T-cell (primary cell): ENCODE measurements around the gene SLC6A19. TPM values are rescaled to one million over a fixed set of nuclear protein-coding genes. Genes with fewer than 3 reads are reported as not detected.

Source experiments
- ATAC-seq, 4 experiments: fragments of 200-7000 bp in 3 of 4; fragments of 150-1000 bp in 1 of 4; cut with Tn5 transposase; replicated peaks in 1 of 4; 1 replicate in 3 of 4; 2 replicates in 1 of 4; pipeline ENCODE4 v1.10.0; 2021; ENCODE audit warnings: moderate library complexity in 3 of 4, mild to moderate bottlenecking in 2 of 4, moderate number of reproducible peaks in 1 of 4
- CTCF ChIA-PET, 2 donors: fragments of 300-600 bp; sonication (Branson Sonifier 250); formaldehyde crosslinking; loops; one replicate each; lab custom pipeline; 2022; ENCODE audit warnings: antibody characterized with exemption in 2 of 2; lab: Charles Lee
- POLR2A ChIA-PET, 2 donors: fragments of 300-600 bp; sonication (Branson Sonifier 250); formaldehyde crosslinking; loops; one replicate each; lab custom pipeline; 2022; ENCODE audit warnings: antibody characterized with exemption in 2 of 2; lab: Charles Lee
- DNase-seq, 35 experiments: peaks; one replicate each; pipeline versions ENCODE4 v3.0.0 to v3.0.0-alpha.2; 2013 to 2023
- H3K27ac ChIP-seq: one replicate; pipeline ENCODE4 v1.5.1; 2013; ENCODE audit warnings: low read length
- H3K27me3 ChIP-seq, 2 experiments: replicated peaks in 1 of 2; 1 replicate in 1 of 2; 2 replicates in 1 of 2; pipeline versions ENCODE4 v1.6.1 to v1.7.0; 2013; ENCODE audit warnings: low read length in 1 of 2, mixed read lengths in 1 of 2; ENCODE audit not compliant: control insufficient read depth in 2 of 2, insufficient read depth in 2 of 2; ENCODE audit errors: extremely low read depth in 1 of 2
- H3K36me3 ChIP-seq, 2 donors: 1 replicate in 1 of 2; 2 replicates in 1 of 2; pipeline versions ENCODE4 v1.6.1 to v1.7.0; 2013; ENCODE audit warnings: low read length in 1 of 2; ENCODE audit not compliant: control insufficient read depth in 2 of 2, insufficient read depth in 1 of 2; ENCODE audit errors: extremely low read depth in 1 of 2
- H3K4me1 ChIP-seq, 2 experiments: 1 replicate in 1 of 2; 2 replicates in 1 of 2; pipeline versions ENCODE4 v1.6.1 to v1.7.0; 2013; ENCODE audit warnings: low read length in 2 of 2, mixed read lengths in 1 of 2; ENCODE audit not compliant: insufficient read depth in 2 of 2, control insufficient read depth in 1 of 2; ENCODE audit errors: extremely low read depth in 1 of 2
- H3K4me3 ChIP-seq, 2 donors: 1 replicate in 1 of 2; 2 replicates in 1 of 2; pipeline versions ENCODE4 v1.5.1 to v1.7.0; 2013; ENCODE audit warnings: mild to moderate bottlenecking in 2 of 2, low read length in 1 of 2, moderate library complexity in 1 of 2; ENCODE audit not compliant: control insufficient read depth in 1 of 2; ENCODE audit errors: extremely low read depth in 1 of 2
- H3K9me3 ChIP-seq: 2 replicates; pipeline ENCODE4 v1.7.0; 2013
- H3K27ac Mint-ChIP-seq, 2 donors: one replicate each; pipeline ENCODE4 v1.8.0; 2020 to 2021; ENCODE audit warnings: mild to moderate bottlenecking in 2 of 2, mixed read lengths in 2 of 2
- H3K27me3 Mint-ChIP-seq, 2 donors: one replicate each; pipeline ENCODE4 v1.8.0; 2021 to 2022; ENCODE audit warnings: mixed read lengths in 2 of 2
- H3K36me3 Mint-ChIP-seq: one replicate; pipeline ENCODE4 v1.8.0; 2021; ENCODE audit warnings: mixed read lengths
- H3K4me1 Mint-ChIP-seq, 3 donors: one replicate each; pipeline ENCODE4 v1.8.0; 2020 to 2022; ENCODE audit warnings: mixed read lengths in 3 of 3, mild to moderate bottlenecking in 1 of 3
- H3K4me3 Mint-ChIP-seq, 3 donors: one replicate each; pipeline ENCODE4 v1.8.0; 2020 to 2022; ENCODE audit warnings: mild to moderate bottlenecking in 3 of 3, mixed read lengths in 3 of 3, moderate library complexity in 3 of 3
- H3K9me3 Mint-ChIP-seq, 3 donors: one replicate each; pipeline ENCODE4 v1.8.0; 2020 to 2022; ENCODE audit warnings: mixed read lengths in 3 of 3
- WGBS: methylation state at CpG from one replicate; pipeline ENCODE4 v1.1.5; 2013; ENCODE audit warnings: missing lambda C conversion rate; ENCODE audit not compliant: insufficient coverage; 5-methylcytosine and 5-hydroxymethylcytosine counted together
- total RNA-seq, 35 experiments: library from RNA in 6 of 35; stranded (reverse) in 6 of 35; fragments of 120-200 nt in 1 of 35; gene quantifications; one replicate each; pipeline versions ENCODE4 v1.2.1 to v1.2.4 and lab custom pipeline; 2013 to 2026

SLC6A19 gene
- total RNA-seq, 5 donors from 2014 or later (not counting 1 experiment from before 2014, with no cell fraction given): 0.06 TPM; not detected in 4

GRCh38 chr5:1181451-1182359, 19.7 kb upstream of the SLC6A19 start:
- 85% methylated on average over 17 of the region's 27 CpGs for WGBS
- POLR2A ChIA-PET: no interaction called here

GRCh38 chr5:1182360-1182632, 19.1 kb upstream of the SLC6A19 start:
- 86% methylated on average over 5 of the region's 7 CpGs for WGBS
- POLR2A ChIA-PET: no interaction called here
- no peak for ATAC-seq

More at GRCh38 chr5:1181451-1182359, 19.7 kb upstream of the SLC6A19 start:
- no peaks in the 10 kb centered on the region for H3K9me3 Mint-ChIP-seq
- H3K4me3 Mint-ChIP-seq: no peak overlapping the region
- Histone ChIP-seq H3K27me3 (peaks cover 0 to 30% of the 10 kb centered on the region in 2 experiments), H3K27ac (no peak overlapping the region), H3K36me3 (no peaks in the 10 kb centered on the region), H3K4me3 (no peak overlapping the region), H3K9me3 (no peaks in the 10 kb centered on the region), H3K4me1 (no peaks in the 10 kb centered on the region)
- peaks cover 0 to 5% of the 10 kb centered on the region in 2 donors for H3K27me3 Mint-ChIP-seq
- no peaks in the 10 kb centered on the region for H3K4me1 Mint-ChIP-seq
- ATAC-seq: no peak
- CTCF ChIA-PET: no interaction called here
- H3K36me3 Mint-ChIP-seq: no peaks in the 10 kb centered on the region
- H3K27ac Mint-ChIP-seq: no peak overlapping the region
- DNase-seq: no peak

GRCh38 chr5:1182633-1183423, 18.6 kb upstream of the SLC6A19 start:
- CTCF ChIA-PET: no interaction called here
- H3K4me1 Mint-ChIP-seq: no peaks in the 10 kb centered on the region

More at GRCh38 chr5:1182360-1182632, 19.1 kb upstream of the SLC6A19 start:
- DNase-seq: no peak
- no peak overlapping the region for H3K27ac ChIP-seq
- Mint-ChIP-seq H3K36me3 (no peaks in the 10 kb centered on the region), H3K27me3 (peaks cover 0 to 5% of the 10 kb centered on the region in 2 donors), H3K9me3 (no peaks in the 10 kb centered on the region), H3K4me3 (no peak overlapping the region), H3K4me1 (no peaks in the 10 kb centered on the region), H3K27ac (no peak overlapping the region)
- no peaks in the 10 kb centered on the region for H3K4me1 ChIP-seq
- H3K9me3 ChIP-seq: no peaks in the 10 kb centered on the region
- CTCF ChIA-PET: no interaction called here
- H3K36me3 ChIP-seq: no peaks in the 10 kb centered on the region
- H3K4me3 ChIP-seq: no peak overlapping the region
- H3K27me3 ChIP-seq: peaks cover 0 to 36% of the 10 kb centered on the region in 2 experiments

GRCh38 chr5:1183424-1184162, 17.8 kb upstream of the SLC6A19 start:
- Mint-ChIP-seq H3K27me3 (peaks cover 9 to 10% of the 10 kb centered on the region in 2 donors), H3K36me3 (no peaks in the 10 kb centered on the region), H3K4me1 (no peaks in the 10 kb centered on the region), H3K27ac (no peak overlapping the region), H3K4me3 (no peak overlapping the region), H3K9me3 (no peaks in the 10 kb centered on the region)
- POLR2A ChIA-PET: no interaction called here
- no peak overlapping the region for H3K27ac ChIP-seq
- ATAC-seq (no peak), DNase-seq (no peak)
- CTCF ChIA-PET: no interaction called here
- H3K4me1 ChIP-seq: no peaks in the 10 kb centered on the region
- WGBS: 69% methylated on average over 13 of the region's 18 CpGs
- H3K4me3 ChIP-seq: no peak overlapping the region
- H3K9me3 ChIP-seq: no peaks in the 10 kb centered on the region
- H3K36me3 ChIP-seq: no peaks in the 10 kb centered on the region
- H3K27me3 ChIP-seq: peaks cover 0 to 37% of the 10 kb centered on the region in 2 experiments

More at GRCh38 chr5:1182633-1183423, 18.6 kb upstream of the SLC6A19 start:
- no peak for DNase-seq
- Histone ChIP-seq H3K27me3 (peaks cover 0 to 41% of the 10 kb centered on the region in 2 experiments), H3K27ac (no peak overlapping the region), H3K9me3 (no peaks in the 10 kb centered on the region), H3K4me3 (no peak overlapping the region), H3K4me1 (no peaks in the 10 kb centered on the region), H3K36me3 (no peaks in the 10 kb centered on the region)
- Mint-ChIP-seq H3K36me3 (no peaks in the 10 kb centered on the region), H3K9me3 (no peaks in the 10 kb centered on the region), H3K27ac (no peak overlapping the region), H3K4me3 (no peak overlapping the region), H3K27me3 (peaks cover 1 to 5% of the 10 kb centered on the region in 2 donors)
- ATAC-seq: no peak
- WGBS: 89% methylated on average over 22 of the region's 31 CpGs
- POLR2A ChIA-PET: no interaction called here

GRCh38 chr5:1184163-1184470, 17.3 kb upstream of the SLC6A19 start:
- H3K4me1 ChIP-seq: no peaks in the 10 kb centered on the region
- Mint-ChIP-seq H3K27me3 (peaks cover 14% of the 10 kb centered on the region in 2 donors), H3K27ac (no peak overlapping the region), H3K4me1 (no peaks in the 10 kb centered on the region), H3K4me3 (no peak overlapping the region), H3K36me3 (no peaks in the 10 kb centered on the region), H3K9me3 (no peaks in the 10 kb centered on the region)
- no peak overlapping the region for H3K4me3 ChIP-seq
- H3K36me3 ChIP-seq: no peaks in the 10 kb centered on the region
- ATAC-seq (no peak), DNase-seq (no peak)
- no peak overlapping the region for H3K27ac ChIP-seq
- H3K27me3 ChIP-seq: peaks cover 0 to 36% of the 10 kb centered on the region in 2 experiments
- ChIA-PET CTCF (no interaction called here), POLR2A (no interaction called here)
- no peaks in the 10 kb centered on the region for H3K9me3 ChIP-seq
- WGBS: 85% methylated on average over 6 of the region's 8 CpGs

GRCh38 chr5:1184481-1184880, 16.9 kb upstream of the SLC6A19 start:
- Mint-ChIP-seq H3K9me3 (no peaks in the 10 kb centered on the region), H3K4me3 (no peak overlapping the region), H3K27ac (no peak overlapping the region), H3K27me3 (peaks cover 17 to 18% of the 10 kb centered on the region in 2 donors), H3K36me3 (no peaks in the 10 kb centered on the region), H3K4me1 (no peaks in the 10 kb centered on the region)
- no peak overlapping the region for H3K27ac ChIP-seq
- DNase-seq (no peak), ATAC-seq (no peak)
- H3K27me3 ChIP-seq: peaks cover 0 to 40% of the 10 kb centered on the region in 2 experiments
- ChIA-PET POLR2A (no interaction called here), CTCF (no interaction called here)
- no peaks in the 10 kb centered on the region for H3K9me3 ChIP-seq
- no peaks in the 10 kb centered on the region for H3K36me3 ChIP-seq
- WGBS: 85% methylated on average over 7 of the region's 7 CpGs
- H3K4me3 ChIP-seq: no peak overlapping the region
- no peaks in the 10 kb centered on the region for H3K4me1 ChIP-seq
